Neural crest cell (in vitro differentiated cells): Measurements from ENCODE around the gene SLC6A5. TPM values are rescaled to one million over a fixed set of nuclear protein-coding genes. Genes with fewer than 3 reads are reported as not detected.

Source experiments
- DNase-seq: peaks from one replicate; pipeline ENCODE4 v3.0.0; 2021; ENCODE audit warnings: low read depth, mixed read lengths, low spot score
- H3K27ac Mint-ChIP-seq: one replicate; pipeline ENCODE4 v1.8.0; 2021; ENCODE audit warnings: mild to moderate bottlenecking, mixed read lengths; ENCODE audit not compliant: unreplicated experiment
- H3K27me3 Mint-ChIP-seq: 2 replicates; pipeline ENCODE4 v1.8.0; 2021; ENCODE audit warnings: low read depth, mild to moderate bottlenecking, mixed read lengths
- H3K36me3 Mint-ChIP-seq: 2 replicates; pipeline ENCODE4 v1.8.0; 2021; ENCODE audit warnings: low read depth, mild to moderate bottlenecking, mixed read lengths
- H3K4me1 Mint-ChIP-seq: 2 replicates; pipeline ENCODE4 v1.8.0; 2021; ENCODE audit warnings: mixed read lengths
- H3K4me3 Mint-ChIP-seq: one replicate; pipeline ENCODE4 v1.8.0; 2021; ENCODE audit warnings: mild to moderate bottlenecking, mixed read lengths
- H3K9me3 Mint-ChIP-seq: 2 replicates; pipeline ENCODE4 v1.8.0; 2021; ENCODE audit warnings: mixed read lengths
- total RNA-seq: library from RNA; stranded (reverse); gene quantifications from 2 replicates; pipeline ENCODE4 v1.2.1, GENCODE V29; 2021
- TF ChIP-seq, protein P1 (sequence below): fragments of 200-600 bp; sonication (generic); conservative IDR thresholded peaks from 2 replicates; pipeline ENCODE4 v1.5.0; 2021; ENCODE audit warnings: antibody characterized with exemption, mild to moderate bottlenecking

SLC6A5 gene
- total RNA-seq, 1 donor from 2014 or later, result 0.05 TPM

DNA sequence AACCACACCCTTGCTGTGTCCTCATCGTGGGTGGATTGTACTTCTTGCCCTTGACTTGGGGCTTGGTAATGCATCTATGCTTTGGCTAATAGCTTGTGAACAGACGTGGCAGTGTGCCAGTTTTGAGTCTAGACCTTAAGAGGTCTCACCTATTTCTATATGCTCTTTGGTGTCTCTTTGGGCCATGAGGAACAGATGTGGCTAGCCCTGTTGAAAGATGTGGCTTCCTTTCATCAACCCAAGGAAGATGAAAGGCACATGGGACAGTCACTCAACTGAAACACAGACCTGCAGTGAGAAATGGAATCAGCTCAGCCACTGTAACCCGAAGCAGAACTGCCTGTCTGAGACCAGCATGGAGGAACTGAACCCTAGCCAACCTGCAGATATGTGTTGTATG is 62.0 kb downstream of the SLC6A5 start:
- Mint-ChIP-seq H3K4me3 (no peak overlapping the region), H3K27me3 (peaks cover 67% of the 10 kb centered on the region), H3K27ac (no peak overlapping the region), H3K4me1 (no peaks in the 10 kb centered on the region), H3K9me3 (peaks cover 2% of the 10 kb centered on the region), H3K36me3 (no peaks in the 10 kb centered on the region)
- TF ChIP-seq, protein P1, sequence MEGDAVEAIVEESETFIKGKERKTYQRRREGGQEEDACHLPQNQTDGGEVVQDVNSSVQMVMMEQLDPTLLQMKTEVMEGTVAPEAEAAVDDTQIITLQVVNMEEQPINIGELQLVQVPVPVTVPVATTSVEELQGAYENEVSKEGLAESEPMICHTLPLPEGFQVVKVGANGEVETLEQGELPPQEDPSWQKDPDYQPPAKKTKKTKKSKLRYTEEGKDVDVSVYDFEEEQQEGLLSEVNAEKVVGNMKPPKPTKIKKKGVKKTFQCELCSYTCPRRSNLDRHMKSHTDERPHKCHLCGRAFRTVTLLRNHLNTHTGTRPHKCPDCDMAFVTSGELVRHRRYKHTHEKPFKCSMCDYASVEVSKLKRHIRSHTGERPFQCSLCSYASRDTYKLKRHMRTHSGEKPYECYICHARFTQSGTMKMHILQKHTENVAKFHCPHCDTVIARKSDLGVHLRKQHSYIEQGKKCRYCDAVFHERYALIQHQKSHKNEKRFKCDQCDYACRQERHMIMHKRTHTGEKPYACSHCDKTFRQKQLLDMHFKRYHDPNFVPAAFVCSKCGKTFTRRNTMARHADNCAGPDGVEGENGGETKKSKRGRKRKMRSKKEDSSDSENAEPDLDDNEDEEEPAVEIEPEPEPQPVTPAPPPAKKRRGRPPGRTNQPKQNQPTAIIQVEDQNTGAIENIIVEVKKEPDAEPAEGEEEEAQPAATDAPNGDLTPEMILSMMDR, result no peak
- DNase-seq, result no peak

DNA sequence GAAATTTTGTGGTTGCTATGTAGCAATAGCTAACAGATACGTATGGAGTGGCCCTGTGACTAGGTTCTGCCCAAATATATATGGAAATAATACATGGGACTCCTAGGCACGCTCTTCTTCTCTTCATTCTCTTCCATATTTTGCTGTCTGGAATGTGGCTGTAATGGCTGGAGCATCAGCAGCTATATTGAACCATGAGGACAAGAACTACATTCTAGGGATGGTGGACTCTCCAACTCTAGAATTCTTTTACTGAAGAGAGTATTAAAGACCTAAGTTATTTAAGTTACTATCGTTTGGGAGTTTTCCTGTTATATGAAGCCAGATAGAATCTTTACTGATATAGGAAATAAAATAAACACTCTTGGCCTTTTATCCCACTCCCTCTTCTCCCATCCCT is 62.4 kb downstream of the SLC6A5 start:
- TF ChIP-seq, protein P1, result no peak
- Mint-ChIP-seq H3K36me3 (no peaks in the 10 kb centered on the region), H3K27ac (no peak overlapping the region), H3K9me3 (peaks cover 2% of the 10 kb centered on the region), H3K4me1 (no peaks in the 10 kb centered on the region), H3K27me3 (peaks cover 67% of the 10 kb centered on the region), H3K4me3 (no peak overlapping the region)
- no peak for DNase-seq

- no peaks in the 10 kb centered on the region for H3K36me3 Mint-ChIP-seq
- no peak for DNase-seq
- H3K9me3 Mint-ChIP-seq, result no peaks in the 10 kb centered on the region
- H3K27me3 Mint-ChIP-seq, result peaks cover 92% of the 10 kb centered on the region
- TF ChIP-seq, protein P1, result no peak
- peak overlapping the region; percentile 80 for H3K4me3 Mint-ChIP-seq
- H3K27ac Mint-ChIP-seq, result no peak overlapping the region
- peaks cover 31% of the 10 kb centered on the region for H3K4me1 Mint-ChIP-seq
These were observed 68.9 kb downstream of the SLC6A5 start for GRCh38 chr11:20668131-20668809.

GRCh38 chr11:20668844-20669819 is 69.7 kb downstream of the SLC6A5 start, which contains the start of gene NELL1:
Gene NELL1, plus strand, starts transcription at chr11:20669586.
- H3K9me3 Mint-ChIP-seq, result no peaks in the 10 kb centered on the region
- peak; percentile 14 for DNase-seq
- no peaks in the 10 kb centered on the region for H3K36me3 Mint-ChIP-seq
- peak within 1 kb of the TSS; percentile 80 for H3K4me3 Mint-ChIP-seq
- TF ChIP-seq, protein P1, result no peak
- peaks cover 97% of the 10 kb centered on the region for H3K27me3 Mint-ChIP-seq
- peaks cover 31% of the 10 kb centered on the region for H3K4me1 Mint-ChIP-seq
- no peak within 1 kb of the TSS for H3K27ac Mint-ChIP-seq

DNA sequence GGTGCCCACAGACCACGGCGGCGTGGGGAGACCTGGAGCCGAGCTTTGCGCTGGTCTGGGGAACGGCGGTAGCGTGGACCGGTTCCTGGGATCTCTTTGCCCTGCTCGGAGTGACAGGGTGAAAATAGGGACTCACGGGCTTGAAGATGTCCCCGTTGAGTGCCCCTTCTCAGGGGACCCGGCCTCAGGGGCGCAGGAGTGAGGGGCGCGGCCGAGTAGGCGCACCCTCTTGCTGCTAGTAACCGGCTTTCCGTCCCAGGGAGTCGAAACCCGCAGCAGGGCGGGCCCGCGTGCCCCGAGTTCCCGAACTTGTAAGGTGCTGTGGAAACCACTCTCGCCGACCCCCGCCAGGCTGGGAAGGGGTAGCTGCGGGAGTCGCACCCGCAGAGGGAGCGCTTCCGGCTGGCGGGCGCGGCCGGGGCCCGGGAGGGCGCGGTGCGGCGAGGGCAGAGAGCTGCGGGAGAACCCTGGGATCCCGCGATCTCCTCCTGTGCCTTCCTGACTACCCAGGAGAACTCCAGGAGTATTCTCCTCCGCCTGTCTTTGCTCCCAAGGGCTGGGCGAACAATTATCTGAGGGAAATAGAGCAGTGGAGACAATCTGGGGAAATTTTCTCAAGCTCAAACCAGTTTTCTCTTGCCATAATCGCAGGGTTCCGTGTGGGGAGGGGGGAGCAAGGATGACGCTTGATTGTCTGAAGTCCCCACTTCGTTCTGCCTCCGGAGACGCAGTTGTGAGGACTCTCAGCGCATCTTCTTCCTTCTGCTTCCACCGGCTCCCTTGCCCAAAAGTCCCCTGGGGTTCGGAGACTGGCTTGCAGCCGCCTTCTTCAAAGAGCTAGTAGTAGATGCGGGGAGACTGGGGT is 70.6 kb downstream of the SLC6A5 start:
- H3K36me3 Mint-ChIP-seq, result no peaks in the 10 kb centered on the region
- peak; percentile 4 for DNase-seq

More for the DNA sequence above, 70.6 kb downstream of the SLC6A5 start:
- Mint-ChIP-seq H3K4me1 (peaks cover 31% of the 10 kb centered on the region), H3K27ac (no peak overlapping the region), H3K4me3 (peak overlapping the region; percentile 80), H3K27me3 (peaks cover 97% of the 10 kb centered on the region), H3K9me3 (no peaks in the 10 kb centered on the region)
- TF ChIP-seq, protein P1, result no peak
